Stimulated activated CD8-positive, alpha-beta memory T cell treated with anti-CD3 and anti-CD28 coated beads, Interleukin-12 subunit alpha, Interleukin-12 subunit beta, amount 100 ng/mL, for 4 hours (primary cell): ENCODE measurements around the gene ARSI.

Experiments used
- DNase-seq: peaks from one replicate; pipeline ENCODE4 v3.0.0-alpha.2; 2020; ENCODE audit warnings: low read depth

The ARSI gene

DNA sequence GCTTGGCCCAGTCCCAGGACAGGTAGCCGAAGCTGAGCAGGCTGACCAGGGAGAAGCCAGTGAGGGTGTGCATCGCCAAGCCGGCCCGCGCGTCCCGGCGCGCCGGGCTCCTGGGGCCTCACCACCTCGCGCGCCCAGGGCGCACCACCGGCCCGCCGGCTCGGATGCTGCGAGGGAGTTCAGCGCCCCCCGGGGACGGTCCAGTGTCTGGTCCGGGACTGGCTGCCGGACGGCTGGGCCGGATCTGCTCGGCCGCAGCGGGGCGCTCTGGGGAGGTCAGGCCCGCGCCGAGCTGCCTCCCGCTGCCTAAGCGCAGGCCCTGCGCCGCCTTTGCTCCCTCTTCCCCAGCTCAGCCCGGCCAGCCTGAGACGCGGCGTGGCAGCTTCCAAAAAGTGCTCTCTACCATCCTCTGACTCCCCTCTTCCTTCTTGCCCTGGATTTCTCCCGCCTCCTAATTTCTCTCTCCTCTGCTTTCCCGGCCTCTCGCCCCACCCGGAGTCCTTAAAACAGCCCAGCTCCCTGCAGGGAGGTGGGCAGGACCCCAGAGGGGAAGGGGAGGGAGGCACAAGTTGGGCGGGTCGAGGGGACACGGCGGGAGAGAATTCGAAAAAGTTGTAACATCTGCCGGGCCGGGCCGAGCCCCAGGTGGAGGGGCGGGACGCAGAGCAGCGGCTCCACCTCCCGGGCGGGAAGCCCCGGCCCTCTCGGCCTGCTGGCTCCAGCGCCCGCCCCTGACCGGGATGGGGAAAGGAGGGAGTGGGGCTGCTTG, at the start of gene ARSI:
ARSI (minus strand) TSS at position 605 of the 769 bp plus-strand sequence; CDS start at position 73, 532 bp downstream.
- DNase-seq, result no peak

DNA sequence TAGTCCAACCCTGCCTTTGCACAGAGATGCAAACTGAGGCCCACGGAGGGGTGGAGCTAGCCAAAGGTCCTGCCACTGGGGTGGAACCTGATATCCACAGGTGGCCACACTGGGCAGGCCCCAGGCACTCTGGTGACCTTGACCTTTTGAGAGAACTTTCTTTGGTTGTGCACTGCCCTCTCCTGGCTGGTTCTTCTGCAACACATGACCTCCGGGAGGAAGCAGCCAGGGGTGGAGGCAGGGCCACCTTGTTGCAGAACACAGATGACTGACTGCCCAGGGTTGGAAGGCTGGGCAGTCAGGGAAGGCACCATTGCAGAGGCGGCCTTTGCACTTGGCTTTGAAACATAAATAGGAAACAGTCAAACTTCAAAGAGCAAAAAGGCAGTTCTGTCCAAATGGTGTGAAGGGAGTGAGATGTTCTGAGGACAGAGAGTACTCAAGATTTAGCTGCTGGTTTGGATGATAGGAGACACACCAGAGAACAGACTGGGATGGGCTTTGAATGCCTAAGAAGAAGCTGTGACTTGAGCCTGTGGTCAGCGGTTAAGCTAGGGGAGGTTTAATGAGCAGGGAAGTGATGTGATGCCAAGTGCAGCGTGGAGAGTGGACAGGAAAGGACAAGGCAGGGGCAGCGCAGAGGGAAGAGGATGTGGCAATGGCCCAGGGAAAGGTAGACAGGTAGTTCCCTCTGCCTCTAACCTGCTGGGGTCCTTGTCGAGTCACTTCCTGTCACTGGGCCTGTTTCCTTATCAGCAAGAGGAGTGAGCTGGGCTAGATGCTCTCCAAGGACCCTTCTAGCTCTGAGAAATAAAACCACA, 48.0 kb upstream of the ARSI start:
- DNase-seq, result no peak

DNA sequence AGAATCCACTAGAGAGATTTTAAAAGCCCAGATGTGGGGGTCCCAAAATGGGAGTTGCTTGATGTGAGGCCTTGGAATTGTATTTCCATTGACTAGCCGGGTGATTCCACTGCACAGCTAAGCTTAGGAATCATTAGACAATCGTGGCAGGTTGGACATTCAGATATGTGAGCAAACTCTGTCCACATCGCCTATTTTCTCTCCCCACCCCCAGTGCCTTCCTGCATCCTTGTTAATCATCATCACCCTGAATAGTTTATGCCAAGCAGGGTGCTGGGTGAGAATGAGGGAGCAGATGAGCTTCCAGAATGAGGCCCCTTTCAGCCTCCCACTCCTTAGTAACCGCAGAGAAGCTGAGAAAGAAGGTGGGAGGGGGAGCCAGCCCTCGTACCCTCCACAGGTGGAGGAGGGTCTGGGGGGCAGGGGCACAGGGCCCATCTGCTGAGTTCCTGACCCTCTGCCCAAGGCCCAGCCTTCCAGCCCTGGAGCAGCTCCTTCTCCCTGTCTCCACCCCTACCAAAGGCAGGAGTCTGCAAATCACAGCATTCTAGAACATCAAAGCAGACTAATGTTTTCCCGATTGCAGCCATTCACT, 47.1 kb upstream of the ARSI start:
- no peak for DNase-seq

DNA sequence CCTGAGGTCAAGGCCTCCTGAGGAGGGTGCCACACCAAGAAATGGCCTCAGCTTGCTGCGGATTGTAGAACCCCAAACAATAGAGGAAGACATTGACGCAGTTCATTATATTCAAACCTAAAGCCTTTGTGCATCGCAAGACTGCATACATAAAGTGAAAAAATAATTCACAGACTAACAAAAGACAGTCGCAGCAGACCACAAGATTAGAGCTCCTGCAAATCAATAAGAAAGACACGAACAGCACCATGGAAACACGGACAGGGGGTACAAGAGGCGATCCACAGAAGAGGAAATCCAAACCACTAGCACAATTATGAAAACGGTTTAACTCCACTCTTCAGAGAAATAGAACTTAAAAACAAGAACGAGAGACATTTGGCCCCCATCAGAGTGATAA, 44.7 kb upstream of the ARSI start:
- DNase-seq, result no peak

DNA sequence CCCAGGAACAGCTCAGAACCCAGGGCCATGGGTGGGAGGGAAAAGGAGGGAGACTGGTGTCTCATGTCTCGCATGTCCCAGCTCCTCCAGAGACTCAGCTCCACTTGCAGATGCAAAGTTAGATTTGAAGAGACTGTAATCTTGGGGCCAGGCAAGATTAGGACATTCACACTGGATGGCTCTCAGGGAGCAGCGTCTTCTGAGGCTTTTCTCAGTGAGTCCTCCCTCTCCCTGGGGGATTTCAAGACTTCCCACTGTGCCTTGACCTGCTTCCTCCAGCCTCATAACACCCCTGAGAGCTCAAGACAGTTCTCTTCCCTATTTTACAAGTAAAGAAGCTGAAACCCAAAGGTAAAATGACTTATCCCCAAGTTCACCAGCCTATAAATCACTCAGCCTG, 44.3 kb upstream of the ARSI start:
- DNase-seq, result no peak

DNA sequence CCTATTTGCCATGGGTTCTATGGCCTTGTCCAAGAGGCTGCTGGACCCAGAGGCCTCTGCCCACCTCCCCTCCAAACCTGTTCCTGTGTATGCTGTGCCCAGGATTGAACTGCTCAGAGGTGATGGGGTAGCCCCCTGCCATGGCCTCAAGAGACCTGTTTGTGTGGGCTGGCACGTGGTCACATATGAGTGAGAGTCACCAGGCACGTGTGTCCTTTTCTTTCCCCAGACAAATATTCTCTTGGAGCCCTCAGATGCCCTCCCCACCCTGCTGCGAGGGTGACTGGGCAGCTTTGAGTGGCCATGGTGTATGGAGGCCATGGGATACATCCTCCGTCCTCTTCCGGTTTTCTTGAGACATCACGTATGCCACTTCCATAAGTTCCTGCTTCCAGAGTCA, 43.9 kb upstream of the ARSI start:
- no peak for DNase-seq

DNA sequence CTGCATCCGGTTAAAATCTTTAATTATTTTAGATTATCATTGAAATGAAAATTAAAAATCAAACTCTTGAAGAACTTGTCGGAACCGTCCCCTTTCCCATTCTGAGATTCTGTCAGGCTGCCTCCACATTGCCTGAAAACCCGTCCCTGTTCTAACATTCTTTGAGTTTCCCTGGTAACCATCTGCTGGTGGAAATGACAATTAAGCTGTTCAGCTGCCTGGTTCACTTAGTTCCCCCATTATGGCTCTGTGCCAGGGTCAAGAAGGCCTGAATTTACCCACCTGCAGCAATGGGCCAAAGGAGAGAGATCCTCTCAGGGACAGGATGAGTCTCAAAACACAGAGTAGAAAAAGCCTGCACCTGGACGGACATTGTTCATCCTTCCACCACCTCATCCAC, 43.0 kb upstream of the ARSI start:
- DNase-seq, result no peak

DNA sequence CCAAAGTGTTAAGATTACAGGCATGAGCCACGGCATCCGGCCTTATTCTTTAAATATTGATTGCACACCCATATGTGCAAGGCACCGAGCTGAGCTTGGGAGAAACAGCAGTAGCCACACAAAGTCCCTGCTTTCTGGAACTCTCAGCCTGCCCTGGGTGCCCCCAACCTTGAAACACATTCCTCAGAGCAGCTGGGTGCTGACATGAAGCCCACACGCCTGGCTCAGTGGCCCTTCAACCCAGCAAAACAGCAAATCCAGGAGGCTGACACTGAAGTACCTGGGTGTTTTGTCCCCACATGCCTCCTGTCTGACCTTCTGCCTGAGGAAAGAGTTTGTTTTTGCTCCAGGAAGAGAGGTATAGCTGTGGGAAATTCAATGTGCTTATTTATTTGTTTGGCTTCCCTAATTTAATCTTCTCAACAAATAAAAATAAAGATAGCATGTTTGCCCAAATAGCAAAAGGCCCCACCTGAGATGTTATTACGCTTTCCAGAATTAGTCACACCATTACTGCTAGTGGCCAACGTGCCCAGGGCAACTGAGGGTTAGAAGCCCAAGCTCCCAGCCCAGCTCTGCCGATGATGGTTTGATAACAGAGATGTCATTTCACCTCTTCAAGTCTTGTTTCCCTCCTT, 41.4 kb upstream of the ARSI start:
- no peak for DNase-seq

DNA sequence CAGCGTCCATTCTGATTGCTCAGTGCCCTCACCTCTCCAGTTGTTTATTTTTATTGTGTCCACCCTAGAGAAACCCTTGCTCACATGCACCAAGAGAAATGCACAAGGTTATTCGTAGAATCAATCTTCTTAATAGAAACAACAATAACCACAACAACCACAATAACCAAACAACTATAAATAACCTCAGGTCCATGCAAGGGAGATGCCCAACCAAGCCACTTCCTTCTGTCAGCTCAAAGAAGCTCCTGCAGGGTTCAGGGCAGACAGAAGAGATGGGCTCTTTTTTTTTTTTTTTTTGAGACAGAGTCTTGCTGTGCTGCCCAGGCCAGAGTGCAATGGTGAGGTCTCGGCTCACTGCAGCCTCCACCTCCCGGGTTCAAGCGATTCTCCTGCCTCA, 39.9 kb upstream of the ARSI start:
- DNase-seq, result no peak

DNA sequence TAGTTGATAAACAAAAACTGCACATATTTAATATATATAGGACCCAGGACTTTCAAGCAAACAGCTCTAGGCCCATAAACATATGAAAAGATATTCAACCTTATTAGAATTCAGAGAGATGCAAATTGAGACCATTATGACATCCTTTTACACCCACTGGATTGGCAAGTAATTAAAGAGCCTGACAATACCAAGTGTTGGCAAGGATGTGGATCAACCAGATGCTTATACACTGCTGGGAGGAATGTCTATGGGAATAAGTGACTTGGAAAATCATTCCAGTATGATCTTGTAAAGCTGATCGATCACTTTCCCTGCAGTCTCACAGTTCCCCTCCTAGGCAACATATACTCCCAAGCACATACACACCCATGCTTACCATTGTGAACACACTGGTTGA, 39.3 kb upstream of the ARSI start:
- no peak for DNase-seq

DNA sequence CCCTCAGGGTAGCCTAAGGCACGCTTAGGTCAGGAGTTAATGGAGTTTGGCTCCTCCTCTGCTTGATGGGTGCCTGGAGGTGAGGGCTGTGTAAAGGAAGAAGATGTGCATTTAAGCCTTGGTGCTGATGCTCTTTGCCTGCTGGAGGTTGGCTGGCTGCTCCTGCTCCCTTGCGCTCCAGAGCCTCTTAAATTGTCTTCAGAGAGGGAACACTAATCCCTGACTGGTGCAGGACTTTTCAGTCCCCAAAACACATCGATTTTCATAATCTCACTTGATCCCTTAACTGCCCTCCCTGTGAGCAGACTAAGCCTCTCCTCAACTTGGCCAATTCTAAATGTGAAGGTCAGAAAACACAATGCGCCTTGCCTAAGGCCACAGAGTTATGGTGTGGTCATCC, 38.6 kb upstream of the ARSI start:
- DNase-seq, result no peak

DNA sequence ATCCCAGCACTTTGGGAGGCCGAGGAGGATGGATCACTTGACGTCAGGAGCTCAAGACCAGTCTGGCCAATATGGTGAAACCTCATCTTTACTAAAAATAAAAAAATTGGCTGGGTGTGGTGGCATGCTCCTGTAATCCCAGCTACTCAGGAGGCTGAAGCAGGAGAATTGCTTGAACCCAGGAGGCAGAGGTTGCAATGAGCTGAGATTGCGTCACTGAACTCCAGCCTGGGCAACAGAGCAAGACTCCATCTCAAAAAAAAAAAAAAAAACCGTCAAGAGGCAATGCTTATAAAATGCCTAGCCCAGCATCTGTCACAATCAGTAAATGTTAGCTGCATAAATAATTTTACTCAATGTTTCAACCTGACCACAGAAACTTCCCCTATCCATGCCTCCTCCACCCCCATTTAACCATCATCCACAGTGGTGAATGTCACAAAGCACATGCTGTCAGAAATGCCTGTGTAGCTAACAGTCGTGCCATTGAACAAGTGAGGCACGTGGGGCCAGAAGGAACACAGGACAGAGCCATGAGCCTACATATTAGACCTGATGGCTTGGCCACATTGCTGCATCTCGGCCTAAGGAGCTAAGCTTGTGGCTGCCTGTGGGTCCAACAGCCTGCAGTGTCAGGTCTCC, 38.0 kb upstream of the ARSI start:
- DNase-seq, result no peak

DNA sequence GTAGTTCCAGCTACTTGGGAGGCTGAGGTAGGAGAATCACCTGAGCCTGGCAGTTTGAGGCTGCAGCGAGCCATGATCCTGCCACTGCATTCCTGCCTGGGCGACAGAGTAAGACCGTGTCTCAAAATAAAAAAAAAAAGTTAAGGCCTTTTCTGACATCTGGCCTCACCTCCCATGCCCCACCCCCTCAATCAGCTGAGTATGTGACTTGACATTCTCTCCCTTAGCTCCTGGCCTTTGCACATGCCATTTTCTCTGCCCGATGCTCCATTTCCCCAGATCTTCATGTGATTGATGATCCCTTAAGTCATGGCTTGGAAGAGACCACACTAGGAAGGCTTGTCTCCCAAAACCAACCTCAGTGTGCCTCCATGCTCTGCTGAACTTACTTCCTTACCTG, 37.1 kb upstream of the ARSI start:
- DNase-seq, result no peak

DNA sequence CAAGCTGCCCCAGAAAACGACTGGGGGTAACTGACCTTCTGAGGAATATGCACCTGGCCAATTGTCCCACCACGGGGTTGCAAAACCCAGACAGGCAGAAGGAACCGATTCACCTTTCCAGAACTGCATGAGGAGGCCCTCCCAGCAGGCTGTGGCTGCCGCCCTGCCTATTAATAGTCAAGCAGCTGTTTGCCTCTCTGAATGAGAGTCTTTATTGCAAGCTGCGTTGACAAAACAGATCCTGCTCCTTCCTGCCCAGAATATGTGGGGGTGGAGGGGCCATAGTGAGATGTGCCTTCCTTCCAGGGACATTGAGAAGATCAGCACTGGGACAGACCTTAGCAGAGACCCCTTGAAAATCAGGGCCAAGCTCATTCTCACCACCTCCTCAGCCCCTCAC, 36.5 kb upstream of the ARSI start:
- no peak for DNase-seq

DNA sequence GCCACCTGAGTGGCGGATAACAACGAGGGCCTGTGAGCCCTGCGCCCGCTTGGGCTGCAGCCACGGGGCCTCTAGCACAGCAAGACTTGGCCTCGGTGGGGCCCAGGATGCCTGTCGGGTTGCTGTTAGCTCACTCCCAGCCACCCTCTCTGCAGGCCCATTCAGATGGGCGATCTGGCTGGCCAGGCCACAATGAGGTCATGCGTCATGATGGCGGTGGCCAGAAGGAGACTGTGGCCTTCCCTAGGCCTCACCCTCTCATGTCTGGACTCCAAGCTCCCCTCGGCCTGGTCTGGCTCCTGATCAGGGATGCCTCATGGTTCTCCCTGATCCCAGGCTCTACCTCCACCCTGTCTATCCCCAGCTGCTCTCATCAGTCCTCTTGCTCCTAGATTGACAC, 35.8 kb upstream of the ARSI start:
- no peak for DNase-seq

DNA sequence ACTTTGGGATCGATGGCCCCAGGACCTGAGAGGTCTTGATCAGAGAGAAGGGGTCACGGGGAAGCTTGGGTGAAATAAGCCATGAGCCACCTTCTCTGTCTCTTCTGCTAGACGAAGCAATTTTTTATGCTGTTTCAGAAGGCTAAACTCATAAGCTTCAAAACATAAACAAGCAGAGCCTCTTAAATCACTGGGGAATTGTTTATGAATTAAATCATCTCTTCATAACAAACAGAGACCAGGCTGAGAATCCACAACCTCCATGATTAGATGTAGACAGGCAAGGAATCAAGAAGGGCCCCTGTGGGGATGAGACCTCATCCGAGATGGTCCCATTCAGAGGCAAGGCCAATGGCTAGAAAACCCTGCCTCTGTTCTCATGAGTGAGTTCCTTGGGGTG, 33.1 kb upstream of the ARSI start:
- no peak for DNase-seq

DNA sequence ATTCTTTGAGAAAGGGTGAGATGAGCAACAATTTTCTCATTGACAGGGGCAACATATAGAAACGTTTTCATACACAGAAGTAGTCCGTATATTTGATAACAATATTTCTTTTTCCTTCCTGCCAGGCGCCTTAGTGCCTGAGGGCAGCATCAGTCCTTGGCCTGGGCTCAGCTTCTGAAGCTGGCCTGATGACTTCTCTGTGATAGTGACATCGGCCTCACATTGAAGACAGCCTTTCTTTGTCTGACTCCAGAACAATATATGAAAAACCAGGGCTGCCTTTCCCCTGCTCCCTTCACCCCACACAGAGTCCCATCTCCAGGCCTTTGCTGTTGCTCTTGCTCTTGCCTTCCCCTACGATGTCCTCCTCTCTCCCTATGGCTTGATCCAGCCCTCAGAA, 30.7 kb upstream of the ARSI start:
- DNase-seq, result no peak

DNA sequence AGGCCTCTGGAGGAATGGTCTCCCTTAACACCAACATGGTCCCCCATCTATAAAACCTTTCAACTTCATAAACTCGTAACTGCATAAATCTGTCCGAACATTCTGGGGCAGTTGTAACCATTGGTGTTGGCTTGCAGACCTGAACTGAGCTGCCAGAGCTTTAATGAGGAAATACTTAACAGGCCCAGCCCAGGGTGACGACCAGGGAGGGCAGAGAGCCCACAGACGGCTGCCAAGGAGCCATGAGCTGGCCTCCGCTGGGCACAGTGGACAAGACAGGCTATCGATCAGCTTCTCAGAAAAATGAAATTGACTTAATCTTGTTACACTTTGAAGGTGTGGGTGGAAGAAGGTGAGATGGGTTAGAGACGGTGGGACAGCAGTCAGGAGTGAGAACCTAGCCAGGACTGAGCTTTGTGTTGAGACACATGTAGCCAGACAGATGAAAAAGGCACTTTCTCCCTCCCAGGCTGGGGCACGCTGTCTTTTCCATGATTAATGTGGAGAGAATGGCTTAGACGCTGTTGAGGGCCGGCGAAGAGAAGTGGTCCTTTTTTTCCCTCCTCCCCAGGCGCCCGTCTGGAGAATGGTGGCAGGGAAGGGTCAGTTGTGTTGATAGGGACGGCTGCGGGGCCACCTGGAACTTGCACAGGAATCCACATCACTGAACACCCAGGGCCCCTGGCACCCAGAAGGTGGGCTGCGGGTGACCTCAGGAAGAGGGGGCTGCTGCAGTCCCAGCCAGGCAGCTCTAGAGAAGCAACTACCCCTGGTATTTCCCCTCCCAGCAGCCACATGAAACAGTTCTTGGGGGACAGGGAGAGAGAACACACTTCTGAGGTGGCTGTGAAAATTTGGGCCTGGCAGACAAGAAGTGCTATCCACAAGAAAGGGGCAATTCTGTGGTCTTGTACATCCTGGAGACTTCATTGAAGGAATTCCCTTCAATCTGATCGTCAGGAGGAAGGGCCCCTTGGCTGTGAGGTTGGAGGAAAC, 27.5 kb upstream of the ARSI start:
- no peak for DNase-seq

DNA sequence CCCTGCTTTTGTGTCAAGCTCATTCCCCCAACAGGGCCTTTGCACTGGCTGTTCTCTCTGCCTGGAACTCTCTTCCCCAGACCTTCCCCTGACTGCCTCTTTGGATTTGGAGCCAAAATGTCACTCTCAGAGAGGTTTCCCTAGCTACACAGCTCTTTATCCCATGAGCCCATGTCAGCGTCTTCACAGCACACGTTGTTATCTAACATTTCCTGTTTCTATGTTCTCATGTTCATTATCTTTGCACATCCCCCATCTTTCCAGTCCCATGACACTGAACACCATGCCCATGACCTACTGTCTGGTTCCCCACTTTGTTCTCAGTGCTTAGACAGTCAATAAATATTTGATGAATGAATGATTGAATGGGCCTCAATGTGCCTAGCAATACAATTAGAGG, 26.3 kb upstream of the ARSI start:
- no peak for DNase-seq

DNA sequence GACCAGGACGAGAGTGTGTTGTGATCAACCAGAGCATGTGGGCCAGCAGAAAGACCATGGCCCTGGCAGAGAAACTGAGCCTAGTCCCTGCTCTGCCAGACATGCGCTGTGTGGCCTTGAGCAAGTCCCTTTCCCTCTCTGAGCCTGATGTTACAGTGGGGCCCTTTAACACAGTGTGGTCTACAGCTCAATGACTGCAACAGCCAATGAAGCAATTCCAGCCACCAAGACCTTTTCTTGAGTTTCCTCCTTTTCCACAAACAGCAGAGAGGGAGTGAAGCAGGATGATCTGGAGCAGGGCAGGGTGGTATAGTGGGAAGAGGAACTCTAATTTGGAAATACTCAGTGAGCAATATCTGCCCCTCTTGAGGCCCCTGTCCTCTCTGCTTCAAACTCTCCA, 25.8 kb upstream of the ARSI start:
- no peak for DNase-seq

DNA sequence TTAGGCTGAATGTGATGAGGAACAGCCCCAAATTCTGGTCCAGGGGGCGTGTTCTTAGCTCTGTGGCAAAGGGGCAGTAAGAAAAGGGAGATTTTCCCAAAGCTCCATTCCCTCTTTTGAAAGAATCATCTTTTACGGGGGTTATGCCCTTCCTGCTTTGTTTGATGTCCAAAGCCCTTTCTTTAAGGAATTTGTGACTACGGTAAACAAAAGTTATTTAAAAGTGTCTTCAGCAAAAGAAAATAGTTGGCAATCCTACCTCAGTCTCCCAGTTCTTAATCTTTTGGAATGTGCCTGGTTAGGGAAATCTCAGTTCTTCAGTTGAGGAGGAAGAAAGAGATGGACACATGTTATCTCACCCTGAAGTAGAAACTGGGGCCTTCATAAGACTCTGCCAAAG, 24.4 kb upstream of the ARSI start:
- no peak for DNase-seq
